Activated CD4-positive, alpha-beta T cell treated with anti-CD3 and anti-CD28 coated beads for 48 hours (primary cell): ENCODE results near the gene SLC30A10.
"Not testable (repeated sequence)": the region's sequence is repeated elsewhere in the genome, so short reads cannot be mapped to it uniquely, and the experiment has no call there.

Experiments
- DNase-seq: peaks from one replicate; pipeline ENCODE4 v3.0.0-alpha.2; 2020

SLC30A10 gene

DNA sequence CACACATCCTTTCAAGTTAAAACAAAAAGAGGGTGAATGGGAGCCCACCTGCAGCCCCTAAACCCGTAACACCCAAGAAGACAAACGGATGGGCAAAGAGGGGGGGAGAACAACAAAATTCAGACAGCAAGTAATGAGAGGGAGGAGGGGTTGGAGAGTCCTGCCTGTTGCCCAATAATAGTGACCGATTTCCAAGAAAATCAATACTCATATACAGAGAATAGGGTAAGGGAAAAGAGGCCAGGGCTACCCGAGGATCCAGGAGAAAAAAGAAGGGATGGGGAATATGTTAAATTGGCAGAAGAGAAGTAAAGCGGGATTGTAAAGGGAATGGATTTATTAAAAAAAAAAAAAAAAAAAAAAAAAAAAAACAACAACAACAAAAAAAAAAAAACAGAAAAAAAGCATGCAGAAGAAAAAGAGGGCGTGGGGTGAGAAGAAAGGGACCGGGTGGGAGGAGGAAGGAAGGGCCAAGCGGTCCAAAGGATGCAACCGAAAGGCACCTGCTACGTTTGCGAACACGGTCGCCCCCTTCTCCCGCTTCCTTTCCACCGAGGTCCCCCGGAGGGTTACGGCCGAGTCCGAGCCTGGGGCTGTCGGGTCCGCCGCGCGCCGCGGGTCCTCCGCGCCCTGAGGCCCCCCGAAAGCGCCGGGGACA is 930 bp downstream of the SLC30A10 start:
- no peak for DNase-seq

DNA sequence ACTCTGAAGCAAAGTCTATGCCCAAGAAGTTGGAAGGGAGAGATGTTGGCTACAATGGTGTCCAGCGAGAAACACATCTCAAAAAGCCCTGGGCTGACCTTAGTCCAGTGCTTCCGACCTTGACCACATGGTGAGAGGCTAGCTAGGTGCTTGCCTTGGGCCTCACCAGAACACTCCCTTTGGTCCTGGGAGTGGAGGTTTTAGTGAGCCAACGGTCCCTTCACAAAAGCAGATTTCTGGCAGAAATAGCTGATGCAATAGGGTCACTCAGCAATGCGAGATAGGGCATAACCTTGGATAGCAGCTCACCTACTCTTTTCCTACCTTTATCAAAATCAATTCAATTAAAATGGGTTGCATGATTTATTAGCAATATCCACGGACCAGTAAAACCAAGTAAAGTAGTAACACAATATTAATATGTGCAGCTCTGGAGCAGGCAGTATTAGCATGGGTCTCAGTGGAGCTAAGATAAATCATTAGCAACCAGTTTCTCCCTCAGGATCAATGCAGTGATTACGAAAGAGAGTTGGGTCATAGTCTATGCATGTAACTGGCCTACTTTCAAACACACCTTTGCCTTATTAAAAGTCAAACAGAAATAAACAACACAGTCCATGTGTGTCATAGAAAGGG is 1.9 kb downstream of the SLC30A10 start:
- no peak for DNase-seq

DNA sequence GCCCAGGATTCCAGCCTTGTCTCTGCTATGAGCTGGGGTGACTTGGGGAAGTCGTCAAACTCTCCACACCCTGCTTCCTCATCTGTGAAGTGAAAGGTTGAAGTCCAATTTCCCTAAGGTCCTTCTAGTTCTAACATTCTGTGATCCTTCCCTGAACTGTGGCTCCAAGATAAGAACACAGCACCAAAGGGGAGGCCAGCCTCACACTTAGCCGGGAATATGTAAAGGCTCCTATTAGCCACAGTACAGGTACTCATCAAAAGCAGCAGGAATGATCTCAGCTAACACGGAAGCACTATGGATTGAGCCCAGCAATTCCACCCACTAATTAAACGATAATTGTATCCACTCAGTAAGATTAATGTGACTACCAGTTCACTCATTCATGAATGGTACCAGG is 4.0 kb downstream of the SLC30A10 start:
- no peak for DNase-seq

DNA sequence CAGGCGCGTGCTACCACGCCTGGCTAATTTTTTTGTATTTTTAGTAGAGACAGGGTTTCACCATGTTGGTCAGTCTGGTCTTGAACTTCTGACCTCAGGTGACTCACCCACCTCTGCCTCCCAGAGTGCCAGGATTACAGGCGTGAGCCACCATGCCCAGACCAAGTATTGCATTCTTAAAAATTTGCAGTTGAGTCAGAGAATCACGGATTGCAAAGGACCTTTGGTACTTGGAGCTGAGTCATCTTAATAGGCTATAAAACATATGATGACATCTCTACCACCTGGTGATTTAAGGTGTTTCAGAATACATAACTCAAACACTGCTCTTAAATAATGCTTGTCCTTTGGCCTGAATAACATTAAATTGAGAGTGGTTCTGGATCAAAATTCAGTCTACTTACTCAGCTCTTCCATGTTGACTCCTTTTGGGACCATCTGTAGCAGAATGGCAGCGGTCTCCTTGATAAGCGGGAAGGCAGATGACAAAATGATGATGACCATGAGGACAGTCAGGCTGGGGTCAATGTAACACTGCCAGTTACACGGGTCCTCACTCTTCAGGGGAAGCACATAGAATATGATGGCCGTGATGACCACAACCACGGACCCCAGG is 10.4 kb downstream of the SLC30A10 start:
- no peak for DNase-seq

DNA sequence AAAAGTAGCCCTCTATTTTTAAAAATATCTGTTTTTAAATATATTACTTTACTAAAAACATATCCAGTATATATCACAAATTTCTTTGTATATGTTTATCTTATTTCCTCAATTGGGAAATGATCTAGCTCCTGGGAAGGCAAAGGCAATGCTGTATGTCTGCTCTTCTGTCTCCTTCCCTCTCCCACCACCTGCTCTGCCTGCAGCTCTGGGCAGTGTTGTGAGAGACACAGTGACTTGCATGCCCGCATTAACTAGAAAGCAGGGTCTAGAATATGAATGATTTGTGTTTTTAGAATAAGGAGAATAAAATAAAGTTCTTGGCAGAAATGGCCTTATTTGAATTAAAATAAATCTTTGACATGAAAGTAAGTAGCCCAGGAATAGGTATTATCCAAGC is 11.1 kb downstream of the SLC30A10 start:
- DNase-seq: no peak

DNA sequence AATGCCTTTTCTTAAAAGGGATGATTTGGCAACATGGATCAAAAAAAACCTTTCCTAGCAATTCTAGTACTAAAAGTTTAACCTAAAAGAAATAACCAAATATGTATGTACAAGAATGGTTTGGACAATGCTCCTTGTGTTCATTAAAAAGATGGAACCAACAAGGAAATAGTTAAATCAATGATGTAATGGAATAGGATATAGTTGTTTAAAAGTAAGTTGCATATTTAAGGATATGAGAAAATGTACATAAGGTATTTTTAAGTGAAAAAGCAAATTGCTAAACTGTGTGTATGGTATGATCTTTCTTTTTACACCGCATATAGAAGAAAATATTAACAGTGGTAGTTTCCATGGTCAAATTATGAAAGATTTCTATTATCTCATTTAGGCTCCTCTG is 12.1 kb downstream of the SLC30A10 start:
- DNase-seq: no peak

DNA sequence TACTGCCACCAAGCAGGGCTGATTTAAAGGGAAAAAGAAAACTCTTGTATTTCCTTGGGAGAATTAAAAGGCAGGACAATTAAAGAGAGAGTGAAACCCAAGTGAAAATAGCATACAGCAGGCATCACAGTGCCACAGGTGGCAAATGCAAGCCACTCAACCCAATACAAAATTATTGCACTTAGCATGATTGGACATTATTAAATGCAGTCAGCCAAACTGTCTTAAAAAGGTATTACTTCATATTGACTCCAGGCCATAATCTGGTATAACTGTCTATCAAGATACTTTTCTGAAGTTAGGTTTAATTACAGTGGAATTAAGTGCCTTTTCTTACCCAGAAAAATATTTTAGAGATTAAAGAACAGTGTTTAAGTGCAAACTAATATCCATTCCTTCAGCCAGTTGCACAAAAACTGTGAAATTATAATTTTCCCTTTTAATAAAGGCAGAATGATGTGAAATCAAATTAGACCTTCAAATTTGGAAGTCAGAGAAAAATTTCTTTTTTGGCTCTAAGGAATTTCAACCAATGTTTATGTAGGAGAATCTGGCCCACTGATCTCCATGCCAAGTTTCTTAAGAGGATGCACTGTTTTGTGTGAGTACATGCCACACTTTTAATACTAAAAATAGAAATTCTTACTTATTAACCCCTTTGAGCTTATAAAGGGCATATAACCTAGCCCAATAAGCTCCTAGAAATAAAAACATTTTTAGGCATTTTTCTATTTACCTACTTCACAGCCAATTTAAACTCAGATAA is 15.2 kb downstream of the SLC30A10 start:
- no peak for DNase-seq

DNA sequence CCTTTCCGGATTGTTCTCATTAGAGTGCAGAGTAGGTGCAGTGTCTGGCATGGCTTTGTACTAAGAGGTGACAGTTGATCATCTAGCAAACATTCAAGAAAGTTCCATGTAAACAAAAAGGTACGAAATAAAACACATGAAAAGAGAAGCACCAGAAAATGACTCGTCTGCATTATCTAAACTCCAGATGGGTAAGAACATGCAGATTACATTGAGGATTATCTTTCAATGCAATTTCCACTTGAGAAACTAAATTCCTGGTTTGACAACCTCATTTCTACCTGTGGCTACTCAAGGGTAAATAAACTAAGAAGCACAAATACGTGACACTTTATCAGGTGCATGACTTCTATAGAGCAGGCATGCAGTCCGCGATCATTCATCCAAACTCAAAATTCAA is 17.6 kb downstream of the SLC30A10 start:
- no peak for DNase-seq

DNA sequence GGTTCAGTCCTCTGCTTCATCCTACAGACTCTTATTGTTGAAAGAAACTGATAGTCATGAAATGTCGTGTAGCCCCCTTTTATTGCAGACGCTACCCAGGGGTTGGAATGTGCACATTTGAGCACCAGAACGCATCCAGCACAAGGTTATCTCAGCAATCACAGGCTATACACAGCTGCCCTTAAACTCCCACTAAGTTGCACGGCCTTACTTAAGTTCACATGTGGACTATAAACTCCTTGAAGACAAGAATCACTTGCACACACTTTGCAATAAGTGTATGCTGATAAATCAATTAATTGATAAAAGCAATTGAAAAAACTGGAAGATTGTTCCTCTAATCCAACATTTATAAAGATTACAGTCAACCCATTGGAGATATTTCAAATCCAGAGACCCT is 18.9 kb downstream of the SLC30A10 start:
- no peak for DNase-seq

DNA sequence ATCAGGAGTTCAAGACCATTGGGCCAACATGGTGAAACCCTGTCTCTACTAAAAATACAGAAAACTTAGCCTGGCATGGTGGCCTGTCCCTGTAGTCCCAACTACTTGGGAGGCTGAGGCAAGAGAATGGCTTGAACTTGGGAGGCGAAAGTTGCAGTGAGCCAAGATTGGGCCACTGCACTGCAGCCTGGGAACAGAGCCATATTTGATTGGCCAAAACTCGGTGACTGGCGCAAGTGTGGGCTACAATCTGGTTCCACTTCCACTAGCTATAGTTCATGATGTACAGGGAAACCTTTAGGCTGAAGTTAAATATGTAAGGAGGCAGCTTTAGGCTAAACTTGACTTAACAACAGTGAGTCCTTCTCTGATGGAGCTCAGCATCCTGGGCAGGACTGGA is 20.2 kb downstream of the SLC30A10 start:
- no peak for DNase-seq

DNA sequence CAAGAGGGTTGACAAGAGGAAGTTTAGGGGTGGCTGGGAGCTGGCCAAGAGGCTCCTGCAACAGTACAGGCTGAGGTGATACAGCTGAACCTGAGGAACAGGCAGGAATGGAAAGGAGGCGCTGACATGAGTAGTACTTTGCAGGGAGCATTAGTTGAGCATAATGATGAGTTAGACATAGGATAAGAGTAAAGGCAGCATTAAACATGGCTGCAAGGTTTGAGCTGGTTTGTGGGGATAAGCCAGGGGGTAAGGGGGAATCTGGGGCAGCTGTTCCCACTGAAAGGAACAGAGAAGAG is 20.6 kb downstream of the SLC30A10 start:
- DNase-seq: no peak

DNA sequence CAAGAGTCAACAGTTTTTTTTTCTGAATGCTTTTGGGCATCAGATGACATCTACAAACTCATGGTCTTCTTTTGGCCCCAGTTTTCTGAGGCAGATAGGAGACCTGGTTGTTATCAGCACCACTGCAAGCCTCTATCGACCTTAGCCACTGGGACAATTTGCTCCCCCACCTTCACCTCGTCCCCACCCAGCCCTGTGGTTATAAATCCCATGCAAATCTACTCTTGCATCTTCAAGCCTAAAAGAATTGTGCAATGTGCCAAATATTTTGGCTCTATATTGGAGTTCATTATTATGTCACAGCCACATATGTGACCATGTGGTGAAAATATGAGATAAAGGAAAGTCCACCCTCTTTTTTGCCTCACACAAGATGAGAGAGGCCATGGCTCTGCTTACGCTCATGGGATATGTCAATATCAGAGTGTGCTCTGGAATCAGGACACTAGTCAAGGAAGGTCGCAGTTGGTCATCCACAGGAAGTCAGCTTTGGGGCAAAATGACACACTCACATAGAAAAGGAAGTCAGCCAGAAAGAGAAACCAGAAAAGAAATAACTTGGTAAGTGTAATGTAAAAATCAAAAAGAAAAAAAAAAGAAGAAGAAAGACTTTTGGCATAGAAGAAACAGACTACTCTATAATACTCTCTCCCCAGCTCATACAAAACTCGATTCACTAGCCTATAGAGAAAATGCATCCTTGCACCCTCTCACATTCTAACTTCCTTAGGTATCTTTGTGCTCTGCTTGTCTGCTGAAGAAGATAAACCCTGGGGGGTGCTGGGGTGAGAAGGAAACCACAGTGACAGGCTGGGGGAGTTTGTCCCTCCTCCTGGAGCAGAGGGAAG is 21.2 kb downstream of the SLC30A10 start:
- DNase-seq: no peak

DNA sequence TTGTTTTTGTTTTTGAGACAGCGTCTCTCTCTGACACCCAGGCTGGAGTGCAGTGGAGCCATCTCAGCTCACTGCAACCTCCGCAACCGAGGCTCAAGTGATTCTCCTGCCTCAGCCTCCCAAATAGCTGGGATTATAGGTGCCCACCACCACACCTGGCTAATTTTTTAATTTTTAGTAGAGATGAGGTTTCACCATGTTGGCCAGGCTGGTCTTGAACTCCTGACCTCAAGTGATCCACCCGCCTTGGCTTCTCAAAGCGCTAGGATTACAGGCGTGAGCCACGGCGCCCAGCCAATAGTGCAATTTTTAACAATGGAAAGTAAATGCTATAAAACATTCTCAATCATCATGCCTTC is 21.8 kb downstream of the SLC30A10 start:
- DNase-seq: not testable (repeated sequence)

DNA sequence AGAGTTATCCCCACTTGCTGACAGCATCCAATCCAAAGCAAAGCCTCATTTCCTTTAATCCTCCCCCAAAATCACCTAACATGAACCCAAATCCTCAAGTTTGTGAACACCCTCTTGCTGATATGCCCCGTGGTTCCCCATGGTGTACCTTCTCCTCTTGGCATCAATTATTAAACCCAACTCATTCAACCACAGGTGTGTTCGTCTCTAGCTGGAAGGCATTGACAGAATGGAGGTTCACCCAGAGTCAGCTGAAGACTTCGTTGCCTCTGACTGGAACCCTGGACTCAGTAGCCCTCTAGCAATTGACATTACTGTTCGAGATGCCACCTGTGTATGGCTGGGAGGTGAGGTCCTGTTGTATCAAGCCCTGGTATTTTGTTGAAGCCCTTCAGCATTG is 22.8 kb downstream of the SLC30A10 start:
- no peak for DNase-seq

DNA sequence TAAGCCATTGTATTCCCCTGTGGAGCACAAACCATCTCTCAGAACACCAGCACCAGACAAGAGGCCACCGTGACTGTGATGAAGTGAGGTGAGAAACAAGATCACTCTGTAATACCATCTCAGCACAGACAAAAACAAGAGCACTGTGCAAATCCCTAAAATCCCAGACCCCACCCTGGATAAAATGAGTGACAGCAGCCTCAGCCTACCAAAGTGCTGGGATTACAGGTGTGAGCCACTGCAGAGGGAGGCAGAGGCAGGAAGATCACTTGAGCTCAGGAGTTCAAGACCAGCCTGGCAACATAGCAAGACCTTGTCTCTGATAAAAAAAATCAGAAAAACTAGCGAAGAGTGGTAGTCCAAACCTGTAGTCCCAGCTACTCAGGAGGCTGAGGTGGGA is 23.4 kb downstream of the SLC30A10 start:
- DNase-seq: no peak

DNA sequence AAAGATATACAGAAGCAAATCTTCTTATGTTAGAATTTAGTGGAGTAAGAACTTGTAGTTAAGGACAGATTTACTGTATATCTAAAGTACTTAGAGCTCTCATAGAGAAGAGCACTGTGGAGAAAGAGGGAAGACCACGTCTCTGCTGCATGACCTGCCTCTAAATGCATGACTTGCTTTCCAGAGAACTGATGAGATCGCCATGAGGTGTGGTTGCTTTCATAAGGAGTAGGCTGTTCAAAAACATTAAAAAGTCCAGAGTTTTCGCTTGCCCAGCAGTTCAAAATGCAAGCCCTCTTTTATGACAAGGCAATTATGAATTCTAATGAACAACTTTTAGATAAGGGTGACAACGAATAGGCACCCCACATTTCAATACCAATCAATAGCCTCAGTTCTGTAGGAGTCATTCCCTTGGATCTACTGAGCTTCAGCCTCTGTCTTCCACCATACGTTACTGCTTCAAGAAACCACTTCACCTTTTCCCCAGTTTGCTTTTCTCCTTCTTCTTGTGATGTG is 24.9 kb downstream of the SLC30A10 start:
- no peak for DNase-seq

DNA sequence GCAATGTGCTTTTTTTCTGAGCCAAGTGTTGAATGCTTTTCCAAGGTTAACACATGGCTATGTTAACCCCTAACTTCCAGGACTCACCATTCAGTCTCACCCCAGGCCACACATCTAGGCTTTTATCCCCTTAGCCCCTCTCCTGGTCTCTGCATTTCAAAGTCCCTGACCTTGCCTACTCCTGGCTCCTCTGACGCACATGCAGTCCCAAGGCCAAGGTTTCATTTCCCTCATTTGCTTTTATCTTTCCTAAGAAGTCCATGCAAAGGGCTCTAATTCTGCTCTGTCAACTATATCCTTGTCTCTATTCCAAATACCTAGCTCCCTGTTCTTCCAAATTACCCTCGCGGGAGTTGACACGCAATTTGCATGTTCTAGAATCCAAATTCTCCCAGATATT is 25.4 kb downstream of the SLC30A10 start:
- no peak for DNase-seq

DNA sequence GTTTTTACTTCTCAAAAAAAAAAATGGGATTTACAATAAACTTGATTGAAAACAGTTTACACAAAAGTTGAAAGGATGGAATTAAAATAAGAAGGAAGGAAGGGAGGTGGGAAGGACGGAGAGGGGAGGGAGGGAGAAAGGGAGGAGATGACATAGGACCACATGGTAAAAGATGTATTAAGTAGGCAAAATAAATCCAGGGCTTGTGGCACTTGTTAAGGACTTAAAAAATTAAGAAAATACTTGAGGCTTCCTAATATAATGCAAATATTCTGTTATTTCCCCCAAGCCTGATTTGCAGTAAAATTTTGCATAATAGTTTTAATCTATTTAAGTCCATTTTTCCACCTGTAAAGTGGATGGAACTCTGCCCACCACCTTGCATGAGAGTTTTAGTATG is 27.5 kb downstream of the SLC30A10 start:
- DNase-seq: no peak

DNA sequence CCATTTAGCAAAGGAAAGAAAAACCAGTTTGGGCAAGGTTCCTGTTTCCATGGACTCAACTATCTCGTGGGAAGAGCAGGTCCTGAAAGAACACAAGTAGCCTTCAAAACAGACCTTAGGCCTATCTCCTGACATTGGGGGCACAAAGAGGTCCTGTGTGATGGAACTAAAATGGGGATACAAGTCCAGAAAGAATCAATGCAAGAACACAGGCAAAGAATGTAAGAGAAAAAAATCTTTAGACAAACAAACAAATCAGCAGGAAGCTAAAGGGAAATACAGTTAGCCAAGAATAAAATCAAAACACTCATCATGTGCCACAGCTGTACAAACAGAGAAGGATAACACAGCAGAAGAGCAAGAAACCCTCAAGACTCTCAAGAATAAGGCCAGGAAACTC is 28.2 kb downstream of the SLC30A10 start:
- DNase-seq: no peak

DNA sequence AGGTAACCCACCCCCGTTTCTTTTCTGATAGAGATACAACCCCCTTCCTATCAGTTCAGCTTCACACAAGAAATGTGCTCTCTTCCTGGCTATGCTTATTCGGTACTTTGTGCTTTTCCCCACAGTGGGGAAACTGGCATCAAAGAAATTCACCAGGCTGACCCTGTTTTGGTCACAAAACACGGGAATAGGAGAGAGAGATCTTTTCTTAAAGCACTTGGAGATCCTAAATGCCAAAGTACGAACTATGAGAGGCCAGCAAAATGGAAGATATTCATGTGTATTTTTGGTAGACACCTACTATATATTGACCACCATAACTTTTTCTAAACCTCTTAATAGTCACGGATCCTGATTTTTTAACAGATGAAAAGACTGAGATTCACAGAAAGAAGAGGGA is 30.0 kb downstream of the SLC30A10 start:
- DNase-seq: no peak

DNA sequence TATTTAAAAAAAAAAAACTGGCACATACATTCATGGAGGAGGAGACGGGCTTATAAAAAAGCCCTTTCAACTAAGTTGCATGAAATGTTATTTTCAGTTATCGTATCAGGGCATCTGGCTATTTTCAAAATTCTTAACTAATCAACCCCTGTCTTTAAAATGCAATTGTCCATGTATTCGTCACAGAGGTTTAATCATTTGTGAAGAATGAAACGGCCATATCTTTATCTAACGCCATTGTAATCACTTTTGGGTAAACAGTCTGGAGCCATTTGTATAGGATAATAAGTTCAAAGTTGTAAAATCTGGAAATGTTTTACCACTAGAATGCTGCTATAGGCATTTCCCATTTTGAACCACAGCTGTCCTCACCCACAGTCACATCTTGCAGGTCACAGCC is 30.4 kb downstream of the SLC30A10 start:
- no peak for DNase-seq

DNA sequence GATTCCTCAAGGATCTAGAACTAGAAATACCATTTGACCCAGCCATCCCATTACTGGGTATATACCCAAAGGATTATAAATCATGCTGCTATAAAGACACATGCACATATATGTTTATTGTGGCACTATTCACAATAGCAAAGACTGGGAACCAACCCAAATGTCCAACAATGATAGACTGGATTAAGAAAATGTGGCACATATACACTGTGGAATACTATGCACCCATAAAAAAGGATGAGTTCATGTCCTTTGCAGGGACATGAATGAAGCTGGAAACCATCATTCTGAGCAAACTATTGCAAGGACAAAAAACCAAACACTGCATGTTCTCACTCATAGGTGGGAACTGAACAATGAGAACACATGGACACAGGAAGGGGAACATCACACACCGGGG is 36.1 kb downstream of the SLC30A10 start:
- DNase-seq: not testable (repeated sequence)

DNA sequence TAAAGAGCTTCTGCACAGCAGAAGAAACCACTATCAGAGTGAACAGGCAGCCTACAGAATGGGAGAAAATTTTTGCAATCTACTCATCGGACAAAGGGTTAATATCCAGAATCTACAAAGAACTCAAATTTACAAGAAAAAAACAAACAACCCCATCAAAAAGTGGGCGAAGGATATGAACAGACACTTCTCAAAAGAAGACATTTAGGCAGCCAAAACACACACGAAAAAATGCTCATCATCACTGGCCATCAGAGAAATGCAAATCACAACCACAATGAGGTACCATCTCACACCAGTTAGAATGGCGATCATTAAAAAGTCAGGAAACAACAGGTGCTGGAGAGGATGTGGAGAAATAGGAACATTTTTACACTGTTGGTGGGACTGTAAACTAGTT is 36.5 kb downstream of the SLC30A10 start:
- DNase-seq: not testable (repeated sequence)
